DND-41 (cell line): Measurements from ENCODE around the gene ESYT2.

ENCODE experiments used
- EZH2 ChIP-seq: IDR thresholded peaks from 3 replicates; pipeline ENCODE4 v1.6.1; 2012; ENCODE audit warnings: borderline replicate concordance, low read depth, mild to moderate bottlenecking, moderate library complexity, low read length, inconsistent platforms; ENCODE audit not compliant: severe bottlenecking
- TF ChIP-seq, protein P1 (sequence below): IDR thresholded peaks from 2 replicates; pipeline ENCODE4 v1.5.1; 2012; ENCODE audit warnings: borderline replicate concordance, low read length, moderate library complexity, mild to moderate bottlenecking; ENCODE audit not compliant: poor library complexity, severe bottlenecking; ENCODE audit errors: extremely low read depth

DNA sequence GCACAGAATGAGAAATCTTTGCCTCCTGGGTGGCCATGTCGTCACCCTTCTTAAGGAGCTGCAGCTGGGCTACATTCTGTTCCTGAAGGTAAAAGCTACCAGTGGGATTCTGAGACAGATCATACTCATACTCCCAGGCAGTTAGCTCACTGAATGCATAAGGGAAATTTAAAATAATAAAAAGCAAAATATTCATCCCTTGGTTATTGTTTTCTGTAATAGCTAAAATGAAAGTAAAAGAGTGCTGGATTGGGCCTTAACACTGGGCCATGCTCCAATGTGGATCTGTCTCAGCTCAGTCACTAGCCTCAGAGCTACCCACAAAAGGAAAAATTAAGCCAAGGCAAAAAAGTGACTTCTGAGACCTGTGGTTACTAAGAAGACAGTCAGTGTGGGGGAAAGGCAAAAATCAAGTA, 18.1 kb upstream of the ESYT2 start:
- TF ChIP-seq, protein P1, sequence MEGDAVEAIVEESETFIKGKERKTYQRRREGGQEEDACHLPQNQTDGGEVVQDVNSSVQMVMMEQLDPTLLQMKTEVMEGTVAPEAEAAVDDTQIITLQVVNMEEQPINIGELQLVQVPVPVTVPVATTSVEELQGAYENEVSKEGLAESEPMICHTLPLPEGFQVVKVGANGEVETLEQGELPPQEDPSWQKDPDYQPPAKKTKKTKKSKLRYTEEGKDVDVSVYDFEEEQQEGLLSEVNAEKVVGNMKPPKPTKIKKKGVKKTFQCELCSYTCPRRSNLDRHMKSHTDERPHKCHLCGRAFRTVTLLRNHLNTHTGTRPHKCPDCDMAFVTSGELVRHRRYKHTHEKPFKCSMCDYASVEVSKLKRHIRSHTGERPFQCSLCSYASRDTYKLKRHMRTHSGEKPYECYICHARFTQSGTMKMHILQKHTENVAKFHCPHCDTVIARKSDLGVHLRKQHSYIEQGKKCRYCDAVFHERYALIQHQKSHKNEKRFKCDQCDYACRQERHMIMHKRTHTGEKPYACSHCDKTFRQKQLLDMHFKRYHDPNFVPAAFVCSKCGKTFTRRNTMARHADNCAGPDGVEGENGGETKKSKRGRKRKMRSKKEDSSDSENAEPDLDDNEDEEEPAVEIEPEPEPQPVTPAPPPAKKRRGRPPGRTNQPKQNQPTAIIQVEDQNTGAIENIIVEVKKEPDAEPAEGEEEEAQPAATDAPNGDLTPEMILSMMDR: no peak
- no peak for TF ChIP-seq EZH2
